Breast epithelium (tissue), 3 donors: ENCODE measurements around the gene CDH13.

ENCODE experiments used
- CTCF ChIP-seq, 3 donors: fragments of 450-650 bp; IDR thresholded peaks; one replicate each; pipeline ENCODE4 v1.5.1; 2016 to 2017; ENCODE audit warnings: antibody characterized with exemption in 3 of 3, mild to moderate bottlenecking in 3 of 3, moderate library complexity in 3 of 3
- POLR2A ChIP-seq: fragments of 450-650 bp; IDR thresholded peaks from one replicate; pipeline ENCODE4 v1.6.1; 2016; ENCODE audit warnings: antibody characterized with exemption, mild to moderate bottlenecking, moderate library complexity
- POLR2AphosphoS5 ChIP-seq, 3 donors: sonication (generic); formaldehyde crosslinking; IDR thresholded peaks; one replicate each; pipeline ENCODE4 v1.6.1; 2017; ENCODE audit warnings: antibody characterized with exemption in 3 of 3

DNA sequence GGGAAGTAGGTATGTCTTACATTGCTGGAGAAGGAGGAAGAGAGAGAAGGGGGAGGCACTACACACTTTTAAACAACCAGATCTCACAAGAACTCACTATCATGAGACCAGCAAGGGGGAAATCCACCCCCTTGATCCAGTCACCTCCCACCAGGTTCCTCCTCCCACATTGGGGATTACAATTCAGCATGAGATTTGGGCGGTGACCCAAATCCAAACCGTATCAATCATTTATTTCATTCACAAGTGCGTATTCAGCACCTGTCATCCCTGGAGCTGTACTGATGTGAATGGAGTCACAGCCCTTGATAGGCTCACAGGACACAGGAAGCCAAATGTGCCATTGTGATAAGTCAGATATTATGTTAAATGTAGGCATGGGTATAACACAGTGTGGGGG, 952.7 kb downstream of the CDH13 start:
- TF ChIP-seq CTCF (IDR thresholded peaks at IDR 0.05): no peak
- TF ChIP-seq POLR2A: no peak
- TF ChIP-seq POLR2AphosphoS5 (IDR thresholded peaks at IDR 0.05): no peak
